Thymus (tissue), 11 donors: ENCODE results near the gene MESD. TPM values are rescaled to one million over a fixed set of nuclear protein-coding genes. Genes with fewer than 3 reads are reported as not detected.

Source experiments
- DNase-seq, 9 donors: peaks; one replicate each; pipeline ENCODE4 v3.0.0-alpha.2; 2013; ENCODE audit warnings: low spot score in 9 of 9, low read depth in 6 of 9, missing footprints in 1 of 9
- H3K27ac ChIP-seq, 2 donors: one replicate each; pipeline ENCODE4 v1.5.1; 2013; ENCODE audit warnings: control low read depth in 1 of 2, low read depth in 1 of 2, low read length in 1 of 2, mild to moderate bottlenecking in 1 of 2, moderate library complexity in 1 of 2
- H3K27me3 ChIP-seq, 2 donors: one replicate each; pipeline ENCODE4 v1.5.1; 2013; ENCODE audit warnings: low read length in 1 of 2; ENCODE audit not compliant: control insufficient read depth in 2 of 2, insufficient read depth in 1 of 2
- H3K36me3 ChIP-seq, 2 donors: one replicate each; pipeline ENCODE4 v1.5.1; 2013; ENCODE audit warnings: low read length in 1 of 2, mild to moderate bottlenecking in 1 of 2, moderate library complexity in 1 of 2; ENCODE audit not compliant: control insufficient read depth in 2 of 2, insufficient read depth in 2 of 2
- H3K4me1 ChIP-seq, 2 donors: one replicate each; pipeline ENCODE4 v1.5.1; 2013; ENCODE audit warnings: low read length in 2 of 2; ENCODE audit not compliant: control insufficient read depth in 2 of 2, insufficient read depth in 2 of 2
- H3K4me3 ChIP-seq, 2 donors: one replicate each; pipeline ENCODE4 v1.5.1; 2013; ENCODE audit warnings: low read length in 2 of 2, control low read depth in 1 of 2, mild to moderate bottlenecking in 1 of 2
- H3K9me3 ChIP-seq, 2 donors: one replicate each; pipeline ENCODE4 v1.5.1; 2013; ENCODE audit warnings: low read length in 1 of 2, mild to moderate bottlenecking in 1 of 2; ENCODE audit not compliant: control insufficient read depth in 2 of 2, insufficient read depth in 1 of 2
- WGBS: extraction: QIAGEN DNeasy Blood & Tissue Kit; methylation state at CpG from one replicate; pipeline ENCODE4 v1.1.7; 2013; 5-methylcytosine and 5-hydroxymethylcytosine counted together
- polyA plus RNA-seq: library from polyadenylated mRNA; stranded (reverse); fragments of 200-250 nt; gene quantifications from one replicate; pipeline ENCODE4 v1.2.3, GENCODE V29; 2013
- total RNA-seq: library from RNA; stranded (reverse); fragments of 120-200 nt; gene quantifications from one replicate; pipeline ENCODE4 v1.2.4, GENCODE V29; 2013
- donor health status: healthy.

Gene MESD
- total and polyA plus RNA-seq, 2 donors = 20.5 to 24.5 TPM

GRCh38 chr15:80951941-80952340, 37.7 kb downstream of the MESD start:
- 89% methylated on average over 5 of the region's 5 CpGs for WGBS
- peaks cover 16 to 47% of the 10 kb centered on the region in 2 donors for H3K36me3 ChIP-seq
- no peak for DNase-seq
- H3K27ac ChIP-seq = no peak overlapping the region
- H3K9me3 ChIP-seq = no peaks in the 10 kb centered on the region
- no peaks in the 10 kb centered on the region for H3K4me1 ChIP-seq
- no peaks in the 10 kb centered on the region for H3K27me3 ChIP-seq
- no peak overlapping the region for H3K4me3 ChIP-seq

- 81% methylated on average over 8 of the region's 8 CpGs for WGBS
- H3K36me3 ChIP-seq = peaks cover 19 to 58% of the 10 kb centered on the region in 2 donors
- H3K27ac ChIP-seq = no peak overlapping the region
- no peak for DNase-seq
- H3K4me1 ChIP-seq = no peaks in the 10 kb centered on the region
- no peaks in the 10 kb centered on the region for H3K27me3 ChIP-seq
- H3K4me3 ChIP-seq = no peak overlapping the region
- no peaks in the 10 kb centered on the region for H3K9me3 ChIP-seq
Measured at GRCh38 chr15:80950291-80951078, 39.1 kb downstream of the MESD start.

GRCh38 chr15:80949756-80950155, 39.9 kb downstream of the MESD start:
- H3K4me3 ChIP-seq = no peak overlapping the region
- H3K9me3 ChIP-seq = no peaks in the 10 kb centered on the region
- DNase-seq = no peak
- H3K4me1 ChIP-seq = no peaks in the 10 kb centered on the region
- H3K36me3 ChIP-seq = peaks cover 19 to 63% of the 10 kb centered on the region in 2 donors
- H3K27ac ChIP-seq = no peak overlapping the region
- no peaks in the 10 kb centered on the region for H3K27me3 ChIP-seq
- WGBS = over 99% methylated on average over 4 of the region's 4 CpGs

- WGBS = 99% methylated on average over 13 of the region's 13 CpGs
- H3K27ac ChIP-seq = no peak overlapping the region
- peaks cover 19 to 62% of the 10 kb centered on the region in 2 donors for H3K36me3 ChIP-seq
- H3K4me3 ChIP-seq = no peak overlapping the region
- no peaks in the 10 kb centered on the region for H3K9me3 ChIP-seq
- DNase-seq = no peak
- no peaks in the 10 kb centered on the region for H3K4me1 ChIP-seq
- no peaks in the 10 kb centered on the region for H3K27me3 ChIP-seq
Measured at GRCh38 chr15:80948651-80949292, 40.8 kb downstream of the MESD start.

- no peak overlapping the region for H3K27ac ChIP-seq
- H3K4me1 ChIP-seq = no peaks in the 10 kb centered on the region
- H3K9me3 ChIP-seq = no peaks in the 10 kb centered on the region
- no peaks in the 10 kb centered on the region for H3K27me3 ChIP-seq
- WGBS = 99% methylated on average over 8 of the region's 8 CpGs
- peaks cover 23 to 68% of the 10 kb centered on the region in 2 donors for H3K36me3 ChIP-seq
- H3K4me3 ChIP-seq = no peak overlapping the region
- DNase-seq = no peak
Measured at GRCh38 chr15:80946576-80946975, 43.0 kb downstream of the MESD start.

- H3K27me3 ChIP-seq = no peaks in the 10 kb centered on the region
- H3K27ac ChIP-seq = no peak overlapping the region
- no peak overlapping the region for H3K4me3 ChIP-seq
- H3K4me1 ChIP-seq = no peaks in the 10 kb centered on the region
- peaks cover 0 to under 1% of the 10 kb centered on the region in 2 donors for H3K9me3 ChIP-seq
- H3K36me3 ChIP-seq = peaks cover 23 to 73% of the 10 kb centered on the region in 2 donors
- WGBS = 97% methylated on average over 5 of the region's 5 CpGs
- DNase-seq = no peak
Measured at GRCh38 chr15:80945605-80946004, 44.0 kb downstream of the MESD start.

- Histone ChIP-seq H3K27ac (no peak overlapping the region), H3K27me3 (no peaks in the 10 kb centered on the region), H3K9me3 (peaks cover 0 to 1% of the 10 kb centered on the region in 2 donors), H3K4me3 (no peak overlapping the region), H3K36me3 (peaks cover 23 to 72% of the 10 kb centered on the region in 2 donors), H3K4me1 (no peaks in the 10 kb centered on the region)
- DNase-seq = no peak
- WGBS = 96% methylated on average over 3 of the region's 3 CpGs
Measured at GRCh38 chr15:80944818-80945217, 44.8 kb downstream of the MESD start.

- H3K9me3 ChIP-seq = peaks cover 0 to 1% of the 10 kb centered on the region in 2 donors
- H3K27me3 ChIP-seq = no peaks in the 10 kb centered on the region
- no peak overlapping the region for H3K4me3 ChIP-seq
- H3K27ac ChIP-seq = no peak overlapping the region
- WGBS = 97% methylated on average over 16 of the region's 16 CpGs
- peaks cover 16 to 56% of the 10 kb centered on the region in 2 donors for H3K36me3 ChIP-seq
- H3K4me1 ChIP-seq = no peaks in the 10 kb centered on the region
- no peak for DNase-seq
Measured at GRCh38 chr15:80942746-80943565, 46.7 kb downstream of the MESD start.

GRCh38 chr15:80942266-80942665, 47.4 kb downstream of the MESD start:
- 84% methylated on average over 7 of the region's 7 CpGs for WGBS
- H3K27me3 ChIP-seq = no peaks in the 10 kb centered on the region
- peaks cover 0 to 1% of the 10 kb centered on the region in 2 donors for H3K9me3 ChIP-seq
- peaks cover 9 to 51% of the 10 kb centered on the region in 2 donors for H3K36me3 ChIP-seq
- no peak overlapping the region for H3K27ac ChIP-seq
- H3K4me1 ChIP-seq = no peaks in the 10 kb centered on the region
- H3K4me3 ChIP-seq = no peak overlapping the region
- no peak for DNase-seq
